B cell (primary cell): ENCODE data around the gene CCDC24. TPM values are rescaled to one million over a fixed set of nuclear protein-coding genes. Genes with fewer than 3 reads are reported as not detected.

Experiments used
- ATAC-seq: fragments of 200-7000 bp; cut with Tn5 transposase; one replicate; pipeline ENCODE4 v1.10.0; 2021; ENCODE audit warnings: low read depth, mild to moderate bottlenecking, moderate number of reproducible peaks, moderate library complexity
- CTCF ChIA-PET: fragments of 350-600 bp; sonication (Branson Sonifier 250); formaldehyde crosslinking; loops from one replicate; lab custom pipeline; 2021; ENCODE audit warnings: antibody characterized with exemption, inconsistent platforms; lab: Charles Lee
- POLR2A ChIA-PET: fragments of 350-600 bp; sonication (Branson Sonifier 250); formaldehyde crosslinking; loops from one replicate; lab custom pipeline; 2021; ENCODE audit warnings: antibody characterized with exemption; lab: Charles Lee
- DNase-seq: peaks from one replicate; pipeline ENCODE4 v3.0.0; 2013
- H2AFZ ChIP-seq: 2 replicates; pipeline ENCODE4 v1.6.1; 2012; ENCODE audit warnings: mild to moderate bottlenecking, low read depth, low read length; ENCODE audit not compliant: insufficient read depth, poor library complexity, severe bottlenecking
- H3K27ac ChIP-seq, 2 donors: 1 replicate in 1 of 2; 2 replicates in 1 of 2; pipeline ENCODE4 v1.5.1; 2012 to 2013; ENCODE audit warnings: low read length in 2 of 2, mild to moderate bottlenecking in 2 of 2, moderate library complexity in 1 of 2
- H3K27me3 ChIP-seq, 4 experiments: fragments of 200-600 bp in 1 of 4; sonication (generic) in 1 of 4; replicated peaks in 1 of 4; 1 replicate in 2 of 4; 2 replicates in 2 of 4; pipeline versions ENCODE4 v1.6.1 to v1.7.0; 2013 to 2016; ENCODE audit warnings: low read length in 3 of 4, mild to moderate bottlenecking in 2 of 4, mixed read lengths in 1 of 4, moderate library complexity in 1 of 4; ENCODE audit not compliant: insufficient read depth in 4 of 4, control insufficient read depth in 3 of 4; ENCODE audit errors: control extremely low read depth in 1 of 4
- H3K36me3 ChIP-seq, 2 experiments: replicated peaks in 1 of 2; 1 replicate in 1 of 2; 2 replicates in 1 of 2; pipeline versions ENCODE4 v1.6.1 to v1.7.1; 2013; ENCODE audit warnings: low read length in 1 of 2; ENCODE audit not compliant: insufficient read depth in 2 of 2, control insufficient read depth in 1 of 2; ENCODE audit errors: control extremely low read depth in 1 of 2, extremely low read depth in 1 of 2
- H3K4me1 ChIP-seq, 2 donors: fragments of 200-600 bp in 1 of 2; sonication (generic) in 1 of 2; 1 replicate in 1 of 2; 2 replicates in 1 of 2; pipeline versions ENCODE4 v1.5.1 to v1.6.1; 2013 to 2017; ENCODE audit warnings: low read length in 2 of 2; ENCODE audit not compliant: control insufficient read depth in 2 of 2, insufficient read depth in 2 of 2
- H3K4me2 ChIP-seq: replicated peaks from 2 replicates; pipeline ENCODE3; 2012; ENCODE audit warnings: mild to moderate bottlenecking, low read depth, low read length; ENCODE audit not compliant: poor library complexity, severe bottlenecking
- H3K4me3 ChIP-seq, 5 experiments: fragments of 200-600 bp in 1 of 5; sonication (generic) in 1 of 5; 1 replicate in 3 of 5; 2 replicates in 2 of 5; pipeline versions ENCODE4 v1.5.1 to v1.7.0; 2011 to 2016; ENCODE audit warnings: low read length in 4 of 5, mild to moderate bottlenecking in 4 of 5, low read depth in 2 of 5, control low read depth in 1 of 5, moderate library complexity in 1 of 5; ENCODE audit not compliant: insufficient read depth in 1 of 5; ENCODE audit errors: control extremely low read depth in 1 of 5, extremely low read depth in 1 of 5
- H3K79me2 ChIP-seq: fragments of 200-600 bp; sonication (generic); one replicate; pipeline ENCODE4 v1.6.0; 2016; ENCODE audit warnings: low read length; ENCODE audit not compliant: control insufficient read depth, insufficient read depth
- H3K9ac ChIP-seq: fragments of 200-600 bp; sonication (generic); 2 replicates; pipeline ENCODE4 v1.6.1; 2017; ENCODE audit warnings: mild to moderate bottlenecking, low read length, moderate library complexity
- H3K9me3 ChIP-seq, 3 donors: one replicate each; pipeline versions ENCODE4 v1.6.1 to v1.7.1; 2013; ENCODE audit warnings: low read length in 2 of 3; ENCODE audit not compliant: control insufficient read depth in 2 of 3, insufficient read depth in 1 of 3; ENCODE audit errors: control extremely low read depth in 1 of 3
- H4K20me1 ChIP-seq: 2 replicates; pipeline ENCODE4 v1.6.0; 2012; ENCODE audit warnings: mild to moderate bottlenecking, low read length; ENCODE audit not compliant: insufficient read depth, control insufficient read depth, poor library complexity, severe bottlenecking
- H3K27ac Mint-ChIP-seq: one replicate; pipeline ENCODE4 v1.8.0; 2021; ENCODE audit warnings: mixed read lengths
- H3K27me3 Mint-ChIP-seq: one replicate; pipeline ENCODE4 v1.8.0; 2021; ENCODE audit warnings: mixed read lengths
- H3K4me1 Mint-ChIP-seq: one replicate; pipeline ENCODE4 v1.8.0; 2021; ENCODE audit warnings: mixed read lengths
- H3K4me3 Mint-ChIP-seq: one replicate; pipeline ENCODE4 v1.8.0; 2021; ENCODE audit warnings: mixed read lengths
- H3K9me3 Mint-ChIP-seq: one replicate; pipeline ENCODE4 v1.8.0; 2022; ENCODE audit warnings: mixed read lengths; ENCODE audit not compliant: insufficient read depth
- EZH2 ChIP-seq: IDR thresholded peaks from 2 replicates; pipeline ENCODE4 v1.6.1; 2012; ENCODE audit warnings: borderline replicate concordance, low read depth, mild to moderate bottlenecking, moderate library complexity, low read length; ENCODE audit not compliant: insufficient read depth, poor library complexity, severe bottlenecking
- WGBS: methylation state at CpG from one replicate; pipeline ENCODE4 v1.1.5; 2013; ENCODE audit warnings: missing lambda C conversion rate; ENCODE audit not compliant: insufficient coverage; 5-methylcytosine and 5-hydroxymethylcytosine counted together
- intact Hi-C: fragments of 100-400 bp; cut with micrococcal nuclease; formaldehyde crosslinking; loops from one replicate; pipeline ENCODE4 v1.10.0; 2022
- polyA plus RNA-seq: library from polyadenylated mRNA; depleted of rRNA; stranded (reverse); fragments of >200 nt; gene quantifications from 2 replicates; pipeline ENCODE4 v1.2.3, GENCODE V29; 2012
- total RNA-seq, 2 donors: library from RNA; stranded (reverse); fragments of 120-200 nt in 1 of 2; gene quantifications; 1 replicate in 1 of 2; 2 replicates in 1 of 2; pipeline versions ENCODE4 v1.2.3 to v1.2.4, GENCODE V29; 2013 to 2022
- TF ChIP-seq, protein P1 (sequence below): fragments of 200-600 bp; IDR thresholded peaks from one replicate; pipeline ENCODE4 v1.8.0; 2022; ENCODE audit warnings: antibody characterized with exemption, mild to moderate bottlenecking

The CCDC24 gene
- total and polyA plus RNA-seq, 2 donors (not counting 1 experiment from before 2014, with no cell fraction given): 10.1 to 18.4 TPM

DNA sequence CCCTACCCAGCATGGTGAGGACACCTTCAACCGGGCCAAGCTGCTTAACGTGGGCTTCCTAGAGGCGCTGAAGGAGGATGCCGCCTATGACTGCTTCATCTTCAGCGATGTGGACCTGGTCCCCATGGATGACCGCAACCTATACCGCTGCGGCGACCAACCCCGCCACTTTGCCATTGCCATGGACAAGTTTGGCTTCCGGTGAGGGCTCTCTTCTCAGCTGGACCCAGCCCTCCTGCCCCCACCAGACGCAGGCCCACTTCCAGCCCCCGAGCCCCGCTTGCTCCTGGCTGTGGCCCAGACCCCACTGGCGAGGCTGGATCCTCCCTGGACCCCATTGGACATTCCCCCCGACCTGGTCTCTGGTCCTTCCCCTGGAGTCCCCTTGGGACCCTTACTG, 6.5 kb upstream of the CCDC24 start:
- Histone ChIP-seq H3K4me2 (no peak overlapping the region), H3K4me1 (peaks cover 10 to 21% of the 10 kb centered on the region in 2 donors), H2AFZ (no peak overlapping the region), H3K27ac (no peak overlapping the region), H3K9ac (no peak overlapping the region), H4K20me1 (no peaks in the 10 kb centered on the region), H3K27me3 (no peaks in the 10 kb centered on the region), H3K9me3 (no peaks in the 10 kb centered on the region), H3K79me2 (no peaks in the 10 kb centered on the region), H3K36me3 (no peaks in the 10 kb centered on the region), H3K4me3 (no peak overlapping the region)
- intact Hi-C loops: no loop called here
- no peak for TF ChIP-seq EZH2
- TF ChIP-seq, protein P1, sequence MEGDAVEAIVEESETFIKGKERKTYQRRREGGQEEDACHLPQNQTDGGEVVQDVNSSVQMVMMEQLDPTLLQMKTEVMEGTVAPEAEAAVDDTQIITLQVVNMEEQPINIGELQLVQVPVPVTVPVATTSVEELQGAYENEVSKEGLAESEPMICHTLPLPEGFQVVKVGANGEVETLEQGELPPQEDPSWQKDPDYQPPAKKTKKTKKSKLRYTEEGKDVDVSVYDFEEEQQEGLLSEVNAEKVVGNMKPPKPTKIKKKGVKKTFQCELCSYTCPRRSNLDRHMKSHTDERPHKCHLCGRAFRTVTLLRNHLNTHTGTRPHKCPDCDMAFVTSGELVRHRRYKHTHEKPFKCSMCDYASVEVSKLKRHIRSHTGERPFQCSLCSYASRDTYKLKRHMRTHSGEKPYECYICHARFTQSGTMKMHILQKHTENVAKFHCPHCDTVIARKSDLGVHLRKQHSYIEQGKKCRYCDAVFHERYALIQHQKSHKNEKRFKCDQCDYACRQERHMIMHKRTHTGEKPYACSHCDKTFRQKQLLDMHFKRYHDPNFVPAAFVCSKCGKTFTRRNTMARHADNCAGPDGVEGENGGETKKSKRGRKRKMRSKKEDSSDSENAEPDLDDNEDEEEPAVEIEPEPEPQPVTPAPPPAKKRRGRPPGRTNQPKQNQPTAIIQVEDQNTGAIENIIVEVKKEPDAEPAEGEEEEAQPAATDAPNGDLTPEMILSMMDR: no peak
- Mint-ChIP-seq H3K27me3 (no peaks in the 10 kb centered on the region), H3K4me3 (no peak overlapping the region), H3K27ac (no peak overlapping the region), H3K9me3 (no peaks in the 10 kb centered on the region), H3K4me1 (peaks cover 15% of the 10 kb centered on the region)
- ATAC-seq: no peak
- DNase-seq: no peak
- ChIA-PET POLR2A (no interaction called here), CTCF (no interaction called here)
- WGBS: 98% methylated on average over 16 of the region's 16 CpGs

- ChIA-PET CTCF (no interaction called here), POLR2A (no interaction called here)
- no peak overlapping the region for H3K27ac Mint-ChIP-seq
Measured at GRCh38 chr1:43985984-43986595, 5.3 kb upstream of the CCDC24 start.

More at GRCh38 chr1:43985984-43986595, 5.3 kb upstream of the CCDC24 start:
- intact Hi-C loops: no loop called here
- H3K27me3 ChIP-seq: no peaks in the 10 kb centered on the region
- H3K36me3 ChIP-seq: no peaks in the 10 kb centered on the region
- Mint-ChIP-seq H3K4me1 (peaks cover 7% of the 10 kb centered on the region), H3K9me3 (no peaks in the 10 kb centered on the region), H3K4me3 (no peak overlapping the region), H3K27me3 (no peaks in the 10 kb centered on the region)
- H4K20me1 ChIP-seq: no peaks in the 10 kb centered on the region
- WGBS: 86% methylated on average over 4 of the region's 4 CpGs
- no peaks in the 10 kb centered on the region for H3K79me2 ChIP-seq
- ATAC-seq (no peak), DNase-seq (no peak)
- peaks cover 0 to 14% of the 10 kb centered on the region in 2 donors for H3K4me1 ChIP-seq
- H3K4me3 ChIP-seq: no peak overlapping the region
- no peak overlapping the region for H2AFZ ChIP-seq
- no peak for TF ChIP-seq EZH2
- TF ChIP-seq, protein P1: no peak
- no peaks in the 10 kb centered on the region for H3K9me3 ChIP-seq
- H3K9ac ChIP-seq: no peak overlapping the region
- H3K27ac ChIP-seq: no peak overlapping the region
- no peak overlapping the region for H3K4me2 ChIP-seq
